ENCODE data around the gene IL2RA.

GRCh38 chr10:5978230-5978489, 84.0 kb downstream of the IL2RA start:
- TF ChIP-seq CTCF (conservative IDR thresholded peaks at IDR 0.05; ENCODE audit: low read depth, low read length): no peak
- no peak for TF ChIP-seq EZH2 (IDR thresholded peaks at IDR 0.05; ENCODE audit: borderline replicate concordance, low read depth, low read length, poor library complexity, severe bottlenecking)

All from A673 (cell line).